ENCODE measurements around the gene COL4A2. TPM values are rescaled to one million over a fixed set of nuclear protein-coding genes. Genes with fewer than 3 reads are reported as not detected.

COL4A2 gene
- total and polyA plus RNA-seq, 4 donors, result 8.0 to 45.2 (median 40.3) TPM

DNA sequence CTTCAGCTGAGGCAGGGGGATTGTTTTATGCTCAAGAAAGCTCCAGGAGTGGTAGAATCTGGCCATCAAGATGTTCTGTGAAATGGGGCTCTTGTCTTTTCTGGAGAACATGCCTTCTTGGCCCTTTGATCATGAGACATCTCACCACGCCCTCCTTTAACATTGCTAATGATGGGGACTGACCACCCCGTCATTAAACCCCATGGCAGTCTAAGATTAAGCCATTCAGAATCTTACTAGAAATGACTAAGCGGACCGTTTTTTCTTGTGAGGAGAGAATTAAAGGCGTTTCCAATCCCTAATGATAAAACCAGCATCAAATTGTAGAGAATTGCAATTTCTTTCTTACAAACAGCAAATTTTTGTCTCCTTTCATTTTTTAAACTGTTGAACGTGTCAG, 89.4 kb downstream of the COL4A2 start:
- peak overlapping the region in 1 of 2 donors; percentile 58 for H3K27ac ChIP-seq (ENCODE audit: low read depth in 1 of 2, low read length in 2 of 2)
- H3K4me1 ChIP-seq (ENCODE audit: control insufficient read depth in 4 of 4, insufficient read depth in 4 of 4, low read length in 3 of 4), result peaks cover 0 to 2% (median 0%) of the 10 kb centered on the region in 4 donors
- no peak for DNase-seq (ENCODE audit: low spot score)
- no peaks in the 10 kb centered on the region for H3K27me3 ChIP-seq (ENCODE audit: control insufficient read depth in 4 of 4, insufficient read depth in 4 of 4, low read length in 3 of 4)
- peaks cover 0 to 3% (median 0%) of the 10 kb centered on the region in 4 donors for H3K9me3 ChIP-seq (ENCODE audit: control insufficient read depth in 4 of 4, low read length in 3 of 4)
- H3K9ac ChIP-seq (ENCODE audit: low read depth in 1 of 2, low read length in 2 of 2), result no peak overlapping the region
- no peak overlapping the region for H3K4me3 ChIP-seq (ENCODE audit: low read depth in 1 of 3, low read length in 3 of 3)
- no peaks in the 10 kb centered on the region for H3K36me3 ChIP-seq (ENCODE audit: control insufficient read depth in 4 of 4, insufficient read depth in 3 of 4, low read depth in 1 of 4, low read length in 3 of 4)
- TF ChIP-seq SP1 (IDR thresholded peaks at IDR 0.05) (no peak), RXRA (IDR thresholded peaks at IDR 0.05) (no peak), TAF1 (conservative IDR thresholded peaks at IDR 0.05) (no peak)
- WGBS, result 68% methylated on average over 6 of the region's 6 CpGs

- no peak for DNase-seq (ENCODE audit: low spot score)
- H3K36me3 ChIP-seq (ENCODE audit: control insufficient read depth in 4 of 4, insufficient read depth in 3 of 4, low read depth in 1 of 4, low read length in 3 of 4), result no peaks in the 10 kb centered on the region
- no peak overlapping the region for H3K9ac ChIP-seq (ENCODE audit: low read depth in 1 of 2, low read length in 2 of 2)
- H3K4me1 ChIP-seq (ENCODE audit: control insufficient read depth in 4 of 4, insufficient read depth in 4 of 4, low read length in 3 of 4), result peaks cover 0 to 2% (median 0%) of the 10 kb centered on the region in 4 donors
- peak overlapping the region in 1 of 2 donors; percentile 58 for H3K27ac ChIP-seq (ENCODE audit: low read depth in 1 of 2, low read length in 2 of 2)
- no peak for TF ChIP-seq ATF3 (IDR thresholded peaks at IDR 0.05)
- TF ChIP-seq SP1 (IDR thresholded peaks at IDR 0.05), result peak; percentile 52
- no peak for TF ChIP-seq RAD21 (IDR thresholded peaks at IDR 0.05)
- TF ChIP-seq NR2F2 (IDR thresholded peaks at IDR 0.05), result peak; percentile 31
- peak in 1 of 2 donors; percentile 19 for TF ChIP-seq RXRA (IDR thresholded peaks at IDR 0.05)
- TF ChIP-seq EGR1 (IDR thresholded peaks at IDR 0.05; ENCODE audit: low read depth in 2 of 2), result no peak
- no peak for TF ChIP-seq JUND (IDR thresholded peaks at IDR 0.05)
- TF ChIP-seq HNF4A (conservative IDR thresholded peaks at IDR 0.05), result no peak
- TF ChIP-seq HNF4G (IDR thresholded peaks at IDR 0.05), result no peak
- 52% methylated on average over 11 of the region's 11 CpGs for WGBS
- H3K9me3 ChIP-seq (ENCODE audit: control insufficient read depth in 4 of 4, low read length in 3 of 4), result no peaks in the 10 kb centered on the region
- no peaks in the 10 kb centered on the region for H3K27me3 ChIP-seq (ENCODE audit: control insufficient read depth in 4 of 4, insufficient read depth in 4 of 4, low read length in 3 of 4)
- H3K4me3 ChIP-seq (ENCODE audit: low read depth in 1 of 3, low read length in 3 of 3), result no peak overlapping the region
These were observed 89.9 kb downstream of the COL4A2 start for GRCh38 chr13:110396913-110397381.

DNA sequence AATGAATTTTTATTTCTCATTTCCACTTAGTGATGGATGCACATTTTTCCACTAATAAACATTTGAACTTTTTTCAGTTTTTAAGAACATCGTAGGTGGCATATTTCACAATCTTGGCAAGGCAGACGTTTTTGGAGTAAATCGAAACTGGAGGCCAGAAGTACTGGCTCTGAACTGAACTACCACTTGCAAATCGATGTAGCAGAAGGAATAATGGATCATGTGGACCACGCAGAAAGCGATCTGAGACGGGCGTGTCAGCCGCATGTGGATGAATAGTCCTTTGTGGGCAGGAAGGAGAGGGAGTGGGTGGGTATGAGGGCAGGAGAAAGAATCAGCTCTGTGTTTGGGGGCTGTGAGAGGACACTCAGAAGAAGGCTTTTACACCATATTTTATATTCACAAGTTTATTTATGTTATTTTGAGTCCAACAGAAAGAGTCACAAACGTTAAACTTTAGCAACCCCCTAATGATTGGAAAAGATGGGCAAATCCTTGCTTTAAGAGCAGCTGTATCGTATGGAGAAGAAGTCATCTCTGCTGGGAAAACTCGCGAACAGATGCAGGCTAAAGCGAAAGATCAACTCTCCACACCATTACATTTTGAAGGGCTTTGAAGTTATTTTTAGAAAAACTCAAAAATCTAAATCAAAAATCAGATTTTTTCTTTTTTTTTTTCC, 90.5 kb downstream of the COL4A2 start:
- peak overlapping the region in 1 of 2 donors; percentile 58 for H3K27ac ChIP-seq (ENCODE audit: low read depth in 1 of 2, low read length in 2 of 2)
- H3K36me3 ChIP-seq (ENCODE audit: control insufficient read depth in 4 of 4, insufficient read depth in 3 of 4, low read depth in 1 of 4, low read length in 3 of 4), result no peaks in the 10 kb centered on the region
- WGBS, result 69% methylated on average over 14 of the region's 14 CpGs
- H3K9ac ChIP-seq (ENCODE audit: low read depth in 1 of 2, low read length in 2 of 2), result no peak overlapping the region
- H3K27me3 ChIP-seq (ENCODE audit: control insufficient read depth in 4 of 4, insufficient read depth in 4 of 4, low read length in 3 of 4), result no peaks in the 10 kb centered on the region
- no peaks in the 10 kb centered on the region for H3K9me3 ChIP-seq (ENCODE audit: control insufficient read depth in 4 of 4, low read length in 3 of 4)
- H3K4me3 ChIP-seq (ENCODE audit: low read depth in 1 of 3, low read length in 3 of 3), result no peak overlapping the region
- DNase-seq (ENCODE audit: low spot score), result no peak
- peaks cover 0 to 2% (median 0%) of the 10 kb centered on the region in 4 donors for H3K4me1 ChIP-seq (ENCODE audit: control insufficient read depth in 4 of 4, insufficient read depth in 4 of 4, low read length in 3 of 4)
- TF ChIP-seq FOXA2 (IDR thresholded peaks at IDR 0.05) (no peak), HNF4G (IDR thresholded peaks at IDR 0.05) (no peak), RXRA (IDR thresholded peaks at IDR 0.05) (no peak), EGR1 (IDR thresholded peaks at IDR 0.05; ENCODE audit: low read depth in 2 of 2) (no peak), NR2F2 (IDR thresholded peaks at IDR 0.05) (no peak), ATF3 (IDR thresholded peaks at IDR 0.05) (no peak)
- TF ChIP-seq, protein P1, sequence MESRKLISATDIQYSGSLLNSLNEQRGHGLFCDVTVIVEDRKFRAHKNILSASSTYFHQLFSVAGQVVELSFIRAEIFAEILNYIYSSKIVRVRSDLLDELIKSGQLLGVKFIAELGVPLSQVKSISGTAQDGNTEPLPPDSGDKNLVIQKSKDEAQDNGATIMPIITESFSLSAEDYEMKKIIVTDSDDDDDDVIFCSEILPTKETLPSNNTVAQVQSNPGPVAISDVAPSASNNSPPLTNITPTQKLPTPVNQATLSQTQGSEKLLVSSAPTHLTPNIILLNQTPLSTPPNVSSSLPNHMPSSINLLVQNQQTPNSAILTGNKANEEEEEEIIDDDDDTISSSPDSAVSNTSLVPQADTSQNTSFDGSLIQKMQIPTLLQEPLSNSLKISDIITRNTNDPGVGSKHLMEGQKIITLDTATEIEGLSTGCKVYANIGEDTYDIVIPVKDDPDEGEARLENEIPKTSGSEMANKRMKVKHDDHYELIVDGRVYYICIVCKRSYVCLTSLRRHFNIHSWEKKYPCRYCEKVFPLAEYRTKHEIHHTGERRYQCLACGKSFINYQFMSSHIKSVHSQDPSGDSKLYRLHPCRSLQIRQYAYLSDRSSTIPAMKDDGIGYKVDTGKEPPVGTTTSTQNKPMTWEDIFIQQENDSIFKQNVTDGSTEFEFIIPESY (IDR thresholded peaks at IDR 0.05), result no peak

Data from liver (tissue), 9 donors.